IPS-18c (cell line): ENCODE data around the gene CACNB4.
A peak's percentile ranks its signal among the peaks of the same experiment; 100 is the strongest.
"Not testable (repeated sequence)": the region's sequence is repeated elsewhere in the genome, so short reads cannot be mapped to it uniquely, and the experiment has no call there.

Source experiments
- H3K4me3 ChIP-seq: 2 replicates; pipeline ENCODE4 v1.7.0; 2013; ENCODE audit warnings: low read depth, mild to moderate bottlenecking, low read length, moderate library complexity; ENCODE audit not compliant: insufficient read depth
- H3K9me3 ChIP-seq: one replicate; pipeline ENCODE4 v1.6.1; 2013; ENCODE audit warnings: mild to moderate bottlenecking, low read length, moderate library complexity; ENCODE audit not compliant: control insufficient read depth, insufficient read depth

The CACNB4 gene

GRCh38 chr2:152098496-152099366 lies at the start of gene CACNB4:
Gene CACNB4, minus strand, starts transcription at chr2:152099044.
- H3K9me3 ChIP-seq, result no peaks in the 10 kb centered on the region
- peak within 1 kb of the TSS; percentile 63 for H3K4me3 ChIP-seq

- Histone ChIP-seq H3K4me3 (no peak overlapping the region), H3K9me3 (no peaks in the 10 kb centered on the region)
Observed at GRCh38 chr2:152134488-152135280, 35.8 kb upstream of the CACNB4 start.

GRCh38 chr2:152132306-152132705 lies 33.5 kb upstream of the CACNB4 start:
- Histone ChIP-seq H3K9me3 (no peaks in the 10 kb centered on the region), H3K4me3 (no peak overlapping the region)

DNA sequence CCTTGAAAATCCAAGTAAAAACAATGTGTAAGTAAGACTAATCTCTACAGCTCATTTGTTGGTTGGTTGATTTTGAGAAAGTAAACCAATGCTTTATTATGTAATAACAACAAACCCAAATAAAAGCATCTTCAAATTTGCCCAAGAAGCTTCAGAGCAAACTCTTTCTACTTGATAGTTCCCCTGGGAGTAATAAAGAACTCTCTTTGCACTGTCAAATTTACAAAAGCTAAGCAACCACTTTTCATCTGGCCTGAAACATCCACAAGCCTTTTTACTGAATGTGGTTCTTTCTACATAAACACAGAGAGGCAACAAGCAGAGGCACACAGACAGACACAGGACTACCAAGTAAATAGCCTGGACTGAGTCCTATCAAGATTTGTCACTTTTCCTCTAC lies 28.8 kb upstream of the CACNB4 start:
- H3K4me3 ChIP-seq, result no peak overlapping the region
- no peaks in the 10 kb centered on the region for H3K9me3 ChIP-seq

DNA sequence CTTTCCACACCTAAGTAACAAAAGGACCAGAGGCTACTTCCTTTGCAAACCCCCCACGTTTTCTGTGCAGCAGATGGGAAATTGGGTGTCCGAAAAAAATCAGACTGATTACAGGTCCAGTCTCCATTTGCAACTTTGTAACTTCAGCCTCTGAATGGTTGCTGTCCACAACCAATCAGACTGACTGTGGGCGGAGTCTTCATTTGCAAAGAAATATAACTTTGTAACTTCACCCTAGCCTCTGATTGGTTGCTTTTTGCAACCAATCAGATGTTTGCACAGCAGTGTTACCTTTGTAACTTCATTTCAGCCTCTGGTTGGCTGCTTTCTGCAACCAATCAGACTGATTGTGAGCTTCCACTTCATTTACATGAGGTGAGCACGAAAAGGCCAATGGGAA lies 27.8 kb upstream of the CACNB4 start:
- Histone ChIP-seq H3K9me3 (no peaks in the 10 kb centered on the region), H3K4me3 (no peak overlapping the region)

- Histone ChIP-seq H3K4me3 (no peak overlapping the region), H3K9me3 (no peaks in the 10 kb centered on the region)
Observed at GRCh38 chr2:152122161-152122560, 23.3 kb upstream of the CACNB4 start.

DNA sequence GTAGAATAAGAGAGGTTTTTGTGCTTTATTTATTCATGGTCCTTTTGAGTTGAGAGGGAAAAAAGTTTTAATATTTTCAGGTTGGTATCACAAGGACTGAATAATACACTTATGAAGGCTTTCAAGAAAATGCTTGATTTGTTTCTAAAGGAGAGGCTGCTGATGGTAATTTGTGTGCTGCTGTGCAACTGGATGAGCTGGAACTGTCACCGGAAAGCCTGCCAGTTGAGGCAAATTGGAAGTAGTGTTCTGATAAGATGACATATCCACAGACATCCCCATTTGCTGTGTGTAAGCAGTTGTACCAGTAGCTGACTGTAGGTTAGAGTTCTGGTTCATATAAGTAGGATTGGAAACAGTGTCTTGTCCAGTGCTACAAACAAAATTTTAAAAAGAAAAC lies 21.6 kb upstream of the CACNB4 start:
- Histone ChIP-seq H3K9me3 (no peaks in the 10 kb centered on the region), H3K4me3 (no peak overlapping the region)

- Histone ChIP-seq H3K9me3 (no peaks in the 10 kb centered on the region), H3K4me3 (no peak overlapping the region)
Observed at GRCh38 chr2:152115952-152116351, 17.1 kb upstream of the CACNB4 start.

- H3K9me3 ChIP-seq, result no peaks in the 10 kb centered on the region
- H3K4me3 ChIP-seq, result no peak overlapping the region
Observed at GRCh38 chr2:152114366-152114765, 15.5 kb upstream of the CACNB4 start.

- not testable (repeated sequence) for H3K4me3 ChIP-seq, H3K9me3 ChIP-seq
Observed at GRCh38 chr2:152107140-152107539, 8.3 kb upstream of the CACNB4 start.

- Histone ChIP-seq H3K4me3 (no peak overlapping the region), H3K9me3 (no peaks in the 10 kb centered on the region)
Observed at GRCh38 chr2:152106464-152106863, 7.6 kb upstream of the CACNB4 start.

GRCh38 chr2:152103271-152103670 lies 4.4 kb upstream of the CACNB4 start:
- no peak overlapping the region for H3K4me3 ChIP-seq
- no peaks in the 10 kb centered on the region for H3K9me3 ChIP-seq

DNA sequence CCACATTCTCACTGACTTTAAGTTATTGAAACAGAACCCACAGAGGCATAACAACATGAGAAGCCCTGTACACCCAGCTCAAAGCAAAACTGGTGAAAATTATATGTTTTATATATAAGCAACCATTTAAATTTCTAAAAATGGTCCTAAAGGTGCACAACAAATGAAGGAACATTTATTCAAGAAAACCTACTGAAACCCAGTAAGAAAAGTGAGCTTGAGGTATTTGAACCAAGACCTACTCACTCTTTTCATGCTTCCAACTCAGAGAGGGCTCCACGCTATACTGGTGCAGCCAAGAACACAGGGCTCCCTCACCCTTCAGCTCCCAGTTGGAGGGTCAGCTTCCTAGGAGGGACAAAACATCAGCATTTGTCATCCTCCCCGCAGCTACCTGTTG lies 2.1 kb upstream of the CACNB4 start:
- no peaks in the 10 kb centered on the region for H3K9me3 ChIP-seq
- no peak overlapping the region for H3K4me3 ChIP-seq

DNA sequence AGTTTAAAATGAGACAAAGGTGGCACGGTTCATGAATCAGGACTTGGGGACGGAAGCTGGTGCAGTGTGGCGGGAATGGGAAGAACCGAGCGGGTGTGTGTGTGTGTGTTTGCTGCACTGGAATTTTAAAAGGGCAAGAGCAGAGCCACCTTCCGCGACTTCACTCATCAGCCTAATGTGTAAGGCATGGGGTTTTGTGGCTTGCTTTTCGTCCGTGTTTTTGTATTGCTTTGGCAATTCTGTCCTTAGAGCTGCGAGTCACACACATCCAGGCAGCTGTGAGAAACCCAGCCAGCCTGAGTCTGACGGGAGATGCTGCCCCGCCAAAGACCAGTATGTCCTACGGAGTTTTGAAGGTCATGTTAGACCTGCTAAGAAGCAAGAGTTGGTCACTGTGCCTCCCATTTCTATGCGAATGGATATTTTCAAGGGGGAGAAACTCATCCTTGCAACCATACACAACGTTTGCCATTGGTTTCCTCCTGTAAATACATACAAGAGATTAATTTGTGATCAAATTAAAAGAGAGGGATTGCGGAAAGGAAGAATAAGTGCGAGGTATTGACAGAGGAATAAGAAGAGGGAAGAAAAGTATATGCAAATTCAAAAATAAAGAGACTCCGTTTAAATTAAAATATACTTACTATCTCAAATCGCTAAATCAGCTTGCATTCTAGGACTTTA lies 665 bp upstream of the CACNB4 start:
- no peaks in the 10 kb centered on the region for H3K9me3 ChIP-seq
- peak overlapping the region; percentile 63 for H3K4me3 ChIP-seq

DNA sequence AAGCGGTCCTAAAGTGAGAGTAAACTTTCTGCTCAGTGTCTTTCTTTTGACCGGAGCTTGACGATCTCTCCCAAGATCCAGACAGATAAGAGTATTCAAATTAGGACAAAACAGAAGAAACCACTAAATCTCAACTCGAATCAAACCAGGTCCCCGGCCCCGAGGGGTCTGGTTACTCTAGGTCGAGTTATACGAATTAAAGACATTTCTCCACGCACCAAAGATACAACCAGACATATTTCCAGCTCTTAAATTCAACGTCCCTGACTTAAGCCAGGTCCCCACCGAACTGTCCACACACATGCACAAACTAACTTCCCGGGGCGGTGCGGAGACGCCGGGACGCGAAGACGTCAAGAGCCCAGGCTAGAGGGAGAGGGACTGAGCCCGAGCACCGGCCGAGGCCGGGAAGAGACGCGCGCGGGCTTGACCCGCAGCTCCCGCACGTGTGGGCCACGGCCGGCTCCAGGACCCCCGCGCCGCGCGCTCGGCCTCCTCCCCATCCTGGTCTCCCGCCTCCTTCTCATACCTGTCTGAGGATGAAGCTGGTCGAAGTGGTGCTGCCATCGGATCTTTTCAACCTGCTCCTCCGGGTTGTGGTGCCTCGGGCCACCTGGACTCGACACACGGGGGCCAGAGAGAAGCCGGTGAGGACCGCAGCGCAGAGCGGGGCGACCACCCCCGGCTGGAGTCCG lies 896 bp downstream of the CACNB4 start:
- Histone ChIP-seq H3K4me3 (peak overlapping the region; percentile 63), H3K9me3 (no peaks in the 10 kb centered on the region)

DNA sequence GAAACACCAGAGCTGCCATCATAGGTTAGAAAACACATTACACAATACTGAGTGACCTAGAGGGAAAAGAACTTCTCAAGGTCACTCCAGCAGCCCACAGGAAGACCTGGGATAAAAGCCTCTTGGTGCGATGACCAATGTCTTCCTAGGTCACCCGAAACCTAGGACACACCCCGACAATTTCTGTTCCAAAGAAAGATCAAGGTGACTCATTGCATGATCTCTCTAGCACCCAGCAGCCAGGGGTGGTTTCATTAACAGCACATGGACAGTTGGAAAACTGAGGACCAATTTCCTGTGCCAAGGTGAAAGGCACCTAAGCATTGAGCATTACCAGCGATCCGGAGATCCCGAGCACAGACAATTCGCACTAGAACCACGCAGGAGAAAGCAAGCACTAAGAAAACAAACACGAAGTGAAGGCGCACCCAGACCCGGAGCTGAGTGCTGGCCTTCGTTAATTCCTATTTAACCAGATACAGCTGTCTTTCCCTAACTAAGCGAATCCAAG lies 1.5 kb downstream of the CACNB4 start:
- Histone ChIP-seq H3K4me3 (peak overlapping the region; percentile 15; the same call in 1 of the 2 replicates), H3K9me3 (no peaks in the 10 kb centered on the region)

DNA sequence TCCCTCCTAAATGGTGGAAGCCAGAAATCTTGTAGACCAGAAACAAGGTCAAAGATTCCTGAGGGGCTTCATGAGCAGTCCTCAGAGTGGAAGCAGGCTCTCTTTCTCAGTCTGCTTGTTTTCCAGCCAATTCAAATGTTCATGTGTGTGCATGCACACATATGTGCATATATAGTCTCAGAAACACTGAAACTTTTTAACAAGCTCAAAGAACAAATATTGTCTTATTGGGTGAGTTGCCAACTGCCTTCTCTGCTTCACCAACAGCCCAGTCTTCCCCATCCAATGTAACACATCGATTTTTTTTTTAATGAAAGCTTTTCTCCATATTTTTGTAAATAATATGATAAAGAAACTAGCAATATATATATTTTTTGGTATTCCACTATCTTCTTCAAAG lies 3.7 kb downstream of the CACNB4 start:
- Histone ChIP-seq H3K4me3 (no peak overlapping the region), H3K9me3 (no peaks in the 10 kb centered on the region)
